Measurements from ENCODE around the gene HOXB9. TPM values are rescaled to one million over a fixed set of nuclear protein-coding genes. Genes with fewer than 3 reads are reported as not detected.

HOXB9 gene
- total RNA-seq, 1 experiment from 2014 or later = not detected

DNA sequence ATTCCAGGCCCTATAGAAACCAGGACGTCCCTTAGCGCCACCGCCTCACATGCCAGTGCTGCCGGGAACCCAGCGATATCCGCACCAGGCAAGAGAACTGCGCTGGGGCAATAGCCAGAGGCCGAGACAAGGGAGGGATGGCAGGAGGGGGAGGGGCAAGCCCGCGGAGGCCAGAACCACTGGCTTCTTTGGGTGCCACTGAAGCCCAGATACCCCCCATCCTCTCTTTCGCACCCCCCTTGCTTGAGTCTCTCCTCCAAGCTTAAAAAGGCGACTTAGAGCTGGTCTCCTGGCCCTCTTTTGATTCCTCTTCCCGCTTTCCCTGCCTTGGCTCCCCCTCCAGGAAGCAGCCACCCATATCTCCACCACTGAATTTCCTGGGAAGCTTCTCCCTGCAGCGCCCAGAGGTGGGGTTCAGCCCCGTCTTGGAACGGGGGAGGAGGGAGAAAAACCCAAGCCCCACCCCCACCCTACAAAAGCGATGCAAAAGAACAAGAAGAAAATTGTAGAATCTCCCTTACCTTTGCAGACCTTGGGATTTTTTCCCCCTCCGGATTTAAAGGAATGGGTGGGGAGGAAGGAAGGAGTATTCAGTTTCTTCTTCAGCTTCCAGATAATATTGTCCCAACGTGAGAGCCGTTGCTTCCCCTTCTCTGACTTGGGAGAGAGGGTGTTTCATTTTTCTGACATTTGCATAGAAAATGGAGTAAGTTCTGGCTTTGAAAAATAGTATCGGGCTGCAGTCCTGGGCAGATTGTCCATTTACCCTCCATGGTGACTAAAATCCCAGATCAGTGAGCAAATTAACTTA lies 22.0 kb downstream of the HOXB9 start:
- Histone ChIP-seq H3K79me1 (ENCODE audit: insufficient read depth, low read depth, low read length, poor library complexity, severe bottlenecking) (no peaks in the 10 kb centered on the region), H3K14ac (ENCODE audit: insufficient read depth, low read length) (no peak overlapping the region), H3K9ac (ENCODE audit: extremely low read depth, insufficient read length, low read length) (no peak overlapping the region), H3K23me2 (ENCODE audit: insufficient read length, low read depth, low read length, poor library complexity, severe bottlenecking) (no peaks in the 10 kb centered on the region), H3K56ac (ENCODE audit: insufficient read length, low read depth, low read length) (no peak overlapping the region), H3K23ac (ENCODE audit: insufficient read length, low read depth, low read length) (no peak overlapping the region), H4K5ac (ENCODE audit: insufficient read length, low read depth, low read length) (no peak overlapping the region), H4K8ac (replicated peaks; ENCODE audit: insufficient read length, low read depth, low read length) (no peak overlapping the region), H2BK120ac (ENCODE audit: low read depth, low read length, poor library complexity, severe bottlenecking) (no peak overlapping the region), H2AK5ac (ENCODE audit: insufficient read length, low read length) (no peak overlapping the region), H2BK5ac (ENCODE audit: insufficient read length, low read length) (no peak overlapping the region), H3K4me1 (ENCODE audit: insufficient read depth, low read length) (no peaks in the 10 kb centered on the region), H3K18ac (ENCODE audit: insufficient read length, low read depth, low read length) (no peak overlapping the region), H3K9me3 (ENCODE audit: control insufficient read depth, low read depth, low read length) (no peaks in the 10 kb centered on the region), H3K4me2 (ENCODE audit: insufficient read depth, insufficient read length, low read length) (no peak overlapping the region), H3K79me2 (ENCODE audit: insufficient read depth, low read length) (no peaks in the 10 kb centered on the region), H4K91ac (ENCODE audit: insufficient read length, low read depth, low read length) (no peak overlapping the region), H3K27me3 (ENCODE audit: insufficient read depth, low read length) (peaks cover 98% of the 10 kb centered on the region), H3T11ph (ENCODE audit: low read length) (no peak overlapping the region), H2BK20ac (ENCODE audit: low read depth, low read length, poor library complexity, severe bottlenecking) (no peak overlapping the region), H3K27ac (ENCODE audit: insufficient read length, low read depth, low read length) (no peak overlapping the region), H2BK12ac (ENCODE audit: insufficient read length, low read depth, low read length) (no peak overlapping the region), H4K20me1 (ENCODE audit: control insufficient read depth, insufficient read depth, insufficient read length) (no peaks in the 10 kb centered on the region), H3K4ac (ENCODE audit: low read depth, low read length) (no peak overlapping the region), H2BK15ac (ENCODE audit: low read depth, low read length) (no peak overlapping the region), H2AFZ (ENCODE audit: low read length) (no peak overlapping the region)
- Mint-ChIP-seq H3K9me3 (peaks cover 2 to 15% of the 10 kb centered on the region in 2 experiments; a peak in 3 of 5 replicates), H3K4me3 (no peak overlapping the region), H3K27ac (no peak overlapping the region), H3K27me3 (ENCODE audit: low read depth) (peaks cover 100% of the 10 kb centered on the region), H3K4me1 (no peaks in the 10 kb centered on the region; a peak in 1 of 4 replicates), H3K36me3 (ENCODE audit: insufficient read depth in 1 of 3, low read depth in 3 of 3) (no peaks in the 10 kb centered on the region)
- TF ChIP-seq, protein P1, sequence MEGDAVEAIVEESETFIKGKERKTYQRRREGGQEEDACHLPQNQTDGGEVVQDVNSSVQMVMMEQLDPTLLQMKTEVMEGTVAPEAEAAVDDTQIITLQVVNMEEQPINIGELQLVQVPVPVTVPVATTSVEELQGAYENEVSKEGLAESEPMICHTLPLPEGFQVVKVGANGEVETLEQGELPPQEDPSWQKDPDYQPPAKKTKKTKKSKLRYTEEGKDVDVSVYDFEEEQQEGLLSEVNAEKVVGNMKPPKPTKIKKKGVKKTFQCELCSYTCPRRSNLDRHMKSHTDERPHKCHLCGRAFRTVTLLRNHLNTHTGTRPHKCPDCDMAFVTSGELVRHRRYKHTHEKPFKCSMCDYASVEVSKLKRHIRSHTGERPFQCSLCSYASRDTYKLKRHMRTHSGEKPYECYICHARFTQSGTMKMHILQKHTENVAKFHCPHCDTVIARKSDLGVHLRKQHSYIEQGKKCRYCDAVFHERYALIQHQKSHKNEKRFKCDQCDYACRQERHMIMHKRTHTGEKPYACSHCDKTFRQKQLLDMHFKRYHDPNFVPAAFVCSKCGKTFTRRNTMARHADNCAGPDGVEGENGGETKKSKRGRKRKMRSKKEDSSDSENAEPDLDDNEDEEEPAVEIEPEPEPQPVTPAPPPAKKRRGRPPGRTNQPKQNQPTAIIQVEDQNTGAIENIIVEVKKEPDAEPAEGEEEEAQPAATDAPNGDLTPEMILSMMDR (conservative IDR thresholded peaks at IDR 0.05) = no peak
- peak; percentile 81 for DNase-seq
- WGBS (ENCODE audit: extremely low coverage, insufficient read length, low lambda C conversion rate) = no CpG with 5 or more reads among the region's 21 CpGs

All from H9 (cell line).